CD8-positive, alpha-beta memory T cell (primary cell): Measurements from ENCODE around the gene GULP1. TPM values are rescaled to one million over a fixed set of nuclear protein-coding genes. Genes with fewer than 3 reads are reported as not detected.

Experiments
- CTCF ChIA-PET: fragments of 350-600 bp; sonication (Branson Sonifier 250); formaldehyde crosslinking; loops from one replicate; lab custom pipeline; 2021; ENCODE audit warnings: antibody characterized with exemption; lab: Charles Lee
- POLR2A ChIA-PET: fragments of 350-600 bp; sonication (Branson Sonifier 250); formaldehyde crosslinking; loops from one replicate; lab custom pipeline; 2021; ENCODE audit warnings: antibody characterized with exemption; lab: Charles Lee
- DNase-seq, 5 donors: peaks; one replicate each; pipeline versions ENCODE4 v3.0.0 to v3.0.0-alpha.2; 2020 to 2022; ENCODE audit warnings: mixed read lengths in 1 of 5
- H3K27ac ChIP-seq: one replicate; pipeline ENCODE4 v1.7.0; 2013; ENCODE audit warnings: low read depth, mild to moderate bottlenecking, low read length, moderate library complexity
- H3K27me3 ChIP-seq: 2 replicates; pipeline ENCODE4 v1.7.0; 2013; ENCODE audit warnings: low read length, mild to moderate bottlenecking; ENCODE audit not compliant: insufficient read depth, poor library complexity, severe bottlenecking
- H3K36me3 ChIP-seq: 2 replicates; pipeline ENCODE4 v1.7.0; 2013; ENCODE audit warnings: mild to moderate bottlenecking, low read length, moderate library complexity; ENCODE audit not compliant: insufficient read depth
- H3K4me1 ChIP-seq: 2 replicates; pipeline ENCODE4 v1.7.0; 2013; ENCODE audit warnings: mild to moderate bottlenecking, low read length, moderate library complexity; ENCODE audit not compliant: insufficient read depth
- H3K4me3 ChIP-seq: 2 replicates; pipeline ENCODE4 v1.7.0; 2013; ENCODE audit warnings: mild to moderate bottlenecking, low read length
- H3K9me3 ChIP-seq: 2 replicates; pipeline ENCODE4 v1.7.0; 2013; ENCODE audit warnings: mild to moderate bottlenecking, low read length
- H3K27ac Mint-ChIP-seq, 8 donors: one replicate each; pipeline ENCODE4 v1.8.0; 2020 to 2021; ENCODE audit warnings: mixed read lengths in 8 of 8, mild to moderate bottlenecking in 6 of 8, inconsistent platforms in 3 of 8, moderate library complexity in 3 of 8
- H3K27me3 Mint-ChIP-seq, 2 donors: one replicate each; pipeline ENCODE4 v1.8.0; 2020 to 2021; ENCODE audit warnings: mixed read lengths in 2 of 2, mild to moderate bottlenecking in 1 of 2, moderate library complexity in 1 of 2
- H3K36me3 Mint-ChIP-seq, 3 donors: one replicate each; pipeline ENCODE4 v1.8.0; 2020 to 2021; ENCODE audit warnings: mixed read lengths in 3 of 3, inconsistent platforms in 1 of 3, mild to moderate bottlenecking in 1 of 3
- H3K4me1 Mint-ChIP-seq, 3 donors: one replicate each; pipeline ENCODE4 v1.8.0; 2020 to 2021; ENCODE audit warnings: mixed read lengths in 3 of 3, inconsistent platforms in 1 of 3, mild to moderate bottlenecking in 1 of 3
- H3K4me3 Mint-ChIP-seq, 7 donors: one replicate each; pipeline ENCODE4 v1.8.0; 2020 to 2021; ENCODE audit warnings: mixed read lengths in 7 of 7, mild to moderate bottlenecking in 6 of 7, moderate library complexity in 4 of 7, inconsistent platforms in 2 of 7
- H3K9me3 Mint-ChIP-seq, 5 donors: one replicate each; pipeline ENCODE4 v1.8.0; 2020 to 2022; ENCODE audit warnings: mixed read lengths in 5 of 5, mild to moderate bottlenecking in 3 of 5, moderate library complexity in 2 of 5, inconsistent platforms in 1 of 5
- polyA plus RNA-seq: library from polyadenylated mRNA; unstranded; fragments of 300-500 nt; fragmentation: Illumina TruSeq; gene quantifications from one replicate; pipeline ENCODE4 v1.2.3, GENCODE V29; 2021
- total RNA-seq, 2 experiments: library from RNA; stranded (reverse); gene quantifications; one replicate each; pipeline ENCODE4 v1.2.3, GENCODE V29; 2021

The GULP1 gene
- total and polyA plus RNA-seq, 3 experiments from 2014 or later: not detected

DNA sequence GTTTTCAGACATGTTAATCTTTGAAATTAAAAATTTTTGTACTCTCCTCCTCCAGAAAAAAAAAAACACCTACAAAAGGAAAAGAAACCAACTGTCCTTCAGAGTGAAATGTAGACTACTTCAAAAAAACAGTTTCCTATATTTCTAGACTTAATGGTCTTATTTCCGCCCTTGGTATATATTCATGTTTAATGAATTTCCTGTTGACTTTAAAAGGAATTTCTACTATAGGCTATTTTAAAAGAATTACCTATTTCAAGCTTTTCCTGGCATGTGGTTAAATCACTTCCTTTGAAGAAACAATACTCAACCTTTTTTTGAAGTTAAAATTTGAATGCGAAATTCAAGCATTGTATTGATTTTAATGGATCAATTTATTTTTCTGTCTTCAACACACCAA lies 29.2 kb downstream of the GULP1 start:
- no peak overlapping the region for H3K27ac Mint-ChIP-seq
- Histone ChIP-seq H3K27ac (no peak overlapping the region), H3K4me3 (no peak overlapping the region), H3K27me3 (no peaks in the 10 kb centered on the region), H3K4me1 (no peaks in the 10 kb centered on the region), H3K36me3 (no peaks in the 10 kb centered on the region), H3K9me3 (no peaks in the 10 kb centered on the region)
- no peaks in the 10 kb centered on the region for H3K36me3 Mint-ChIP-seq
- DNase-seq: no peak
- no peaks in the 10 kb centered on the region for H3K4me1 Mint-ChIP-seq
- POLR2A ChIA-PET: no interaction called here
- CTCF ChIA-PET: no interaction called here
- H3K4me3 Mint-ChIP-seq: no peak overlapping the region
- peaks cover 0 to 11% (median 0%) of the 10 kb centered on the region in 5 donors for H3K9me3 Mint-ChIP-seq
- no peaks in the 10 kb centered on the region for H3K27me3 Mint-ChIP-seq

DNA sequence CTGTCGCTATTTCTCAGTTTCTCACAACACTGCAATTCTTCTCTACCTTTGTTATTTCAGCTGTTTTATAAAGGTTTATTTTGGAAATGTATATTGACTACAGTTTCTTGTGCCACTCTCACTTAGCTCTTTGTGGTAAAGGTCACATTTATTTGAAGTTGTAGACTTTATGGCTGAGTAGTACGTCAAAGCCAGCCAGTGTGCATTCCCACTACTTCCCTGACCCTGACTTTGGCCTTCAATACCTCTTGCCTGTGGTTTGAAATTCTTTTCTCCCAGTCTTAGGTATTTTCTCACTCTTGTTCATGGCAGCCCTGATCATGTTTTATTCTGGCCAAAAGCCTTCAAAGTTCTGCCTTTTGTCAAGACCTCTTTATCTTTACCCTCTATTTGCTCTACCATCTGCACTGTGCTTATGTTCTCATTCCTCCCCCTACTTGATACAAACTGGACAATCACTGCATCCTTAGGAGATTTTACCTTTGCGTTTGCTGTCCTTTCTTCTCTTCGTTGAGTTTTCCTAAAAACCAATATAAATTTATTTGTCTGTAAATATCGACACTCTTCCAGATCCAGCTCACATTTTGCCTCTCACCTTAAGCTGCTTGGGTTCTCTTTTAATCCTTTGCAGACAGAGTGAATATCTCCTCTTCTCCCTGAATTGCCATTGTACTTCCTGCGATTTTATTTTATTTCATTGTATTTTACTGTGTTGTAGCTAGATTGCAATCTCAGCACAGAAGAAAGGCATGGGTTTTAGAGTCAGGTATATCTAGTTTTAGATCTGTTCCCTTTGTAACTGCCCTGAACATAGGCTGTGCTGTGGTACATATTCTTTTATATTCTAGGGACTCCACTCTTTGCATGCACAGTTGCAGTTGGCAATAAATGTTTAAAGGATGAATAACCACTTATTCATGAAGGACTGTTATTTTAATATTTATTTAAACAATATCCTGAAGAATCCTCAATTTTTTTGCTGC lies 31.2 kb downstream of the GULP1 start:
- H3K4me1 ChIP-seq: no peaks in the 10 kb centered on the region
- no peak overlapping the region for H3K27ac Mint-ChIP-seq
- H3K36me3 Mint-ChIP-seq: no peaks in the 10 kb centered on the region
- H3K4me3 ChIP-seq: no peak overlapping the region
- H3K27ac ChIP-seq: no peak overlapping the region
- peaks cover 0 to 7% (median 0%) of the 10 kb centered on the region in 5 donors for H3K9me3 Mint-ChIP-seq
- DNase-seq: no peak
- ChIA-PET CTCF (no interaction called here), POLR2A (no interaction called here)
- H3K36me3 ChIP-seq: no peaks in the 10 kb centered on the region
- H3K4me1 Mint-ChIP-seq: no peaks in the 10 kb centered on the region
- H3K4me3 Mint-ChIP-seq: no peak overlapping the region
- H3K9me3 ChIP-seq: no peaks in the 10 kb centered on the region
- no peaks in the 10 kb centered on the region for H3K27me3 Mint-ChIP-seq
- H3K27me3 ChIP-seq: no peaks in the 10 kb centered on the region

DNA sequence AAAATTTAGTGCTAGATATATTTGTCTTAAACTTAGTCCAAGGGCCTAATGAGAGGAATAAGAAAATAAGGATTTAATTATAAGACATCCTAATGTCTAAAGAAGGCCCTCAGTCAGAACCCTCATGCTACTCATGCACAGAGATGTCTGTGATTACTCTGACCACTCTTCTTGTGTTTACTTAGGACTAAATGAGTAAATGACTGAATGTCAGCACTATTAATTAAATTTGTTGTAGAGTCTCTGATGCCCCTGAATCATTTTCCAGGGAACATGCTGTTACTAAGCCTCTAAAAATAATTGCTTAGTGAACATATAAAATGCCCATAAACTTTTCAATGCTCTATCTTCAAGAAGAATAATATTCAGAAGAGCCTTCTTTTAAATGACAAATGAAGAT lies 32.4 kb downstream of the GULP1 start:
- no peak overlapping the region for H3K4me3 ChIP-seq
- no peaks in the 10 kb centered on the region for H3K27me3 ChIP-seq
- no peaks in the 10 kb centered on the region for H3K4me1 ChIP-seq
- no peak overlapping the region for H3K27ac Mint-ChIP-seq
- no peaks in the 10 kb centered on the region for H3K36me3 Mint-ChIP-seq
- no peaks in the 10 kb centered on the region for H3K36me3 ChIP-seq
- no peak overlapping the region for H3K27ac ChIP-seq
- DNase-seq: no peak
- CTCF ChIA-PET: no interaction called here
- H3K4me3 Mint-ChIP-seq: no peak overlapping the region
- POLR2A ChIA-PET: no interaction called here
- no peaks in the 10 kb centered on the region for H3K27me3 Mint-ChIP-seq
- no peaks in the 10 kb centered on the region for H3K9me3 ChIP-seq
- H3K4me1 Mint-ChIP-seq: no peaks in the 10 kb centered on the region
- peaks cover 0 to 7% (median 0%) of the 10 kb centered on the region in 5 donors for H3K9me3 Mint-ChIP-seq

DNA sequence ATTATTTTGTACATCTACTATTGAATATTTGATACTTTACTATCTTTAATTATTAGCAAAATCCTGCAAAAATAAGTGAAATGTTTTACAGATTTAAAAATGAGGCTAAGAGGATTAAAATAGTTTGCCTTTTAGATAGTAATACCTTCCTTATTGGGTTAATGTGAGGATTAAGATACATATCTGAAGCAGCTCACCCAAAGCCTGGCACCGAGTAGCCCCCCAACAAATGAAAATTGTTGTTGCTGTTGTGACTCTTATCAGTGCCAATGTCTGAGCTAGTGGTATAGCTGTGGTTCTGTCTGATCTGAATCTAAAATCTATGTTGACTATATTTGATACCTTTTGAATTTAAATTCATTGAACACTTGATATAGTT lies 34.6 kb downstream of the GULP1 start:
- no peaks in the 10 kb centered on the region for H3K4me1 Mint-ChIP-seq
- Histone ChIP-seq H3K27me3 (no peaks in the 10 kb centered on the region), H3K9me3 (no peaks in the 10 kb centered on the region), H3K36me3 (no peaks in the 10 kb centered on the region), H3K4me3 (no peak overlapping the region), H3K4me1 (no peaks in the 10 kb centered on the region), H3K27ac (no peak overlapping the region)
- CTCF ChIA-PET: no interaction called here
- no peak for DNase-seq
- H3K36me3 Mint-ChIP-seq: no peaks in the 10 kb centered on the region
- H3K4me3 Mint-ChIP-seq: no peak overlapping the region
- H3K27me3 Mint-ChIP-seq: no peaks in the 10 kb centered on the region
- H3K9me3 Mint-ChIP-seq: peaks cover 0 to 7% (median 0%) of the 10 kb centered on the region in 5 donors
- POLR2A ChIA-PET: no interaction called here
- H3K27ac Mint-ChIP-seq: no peak overlapping the region

DNA sequence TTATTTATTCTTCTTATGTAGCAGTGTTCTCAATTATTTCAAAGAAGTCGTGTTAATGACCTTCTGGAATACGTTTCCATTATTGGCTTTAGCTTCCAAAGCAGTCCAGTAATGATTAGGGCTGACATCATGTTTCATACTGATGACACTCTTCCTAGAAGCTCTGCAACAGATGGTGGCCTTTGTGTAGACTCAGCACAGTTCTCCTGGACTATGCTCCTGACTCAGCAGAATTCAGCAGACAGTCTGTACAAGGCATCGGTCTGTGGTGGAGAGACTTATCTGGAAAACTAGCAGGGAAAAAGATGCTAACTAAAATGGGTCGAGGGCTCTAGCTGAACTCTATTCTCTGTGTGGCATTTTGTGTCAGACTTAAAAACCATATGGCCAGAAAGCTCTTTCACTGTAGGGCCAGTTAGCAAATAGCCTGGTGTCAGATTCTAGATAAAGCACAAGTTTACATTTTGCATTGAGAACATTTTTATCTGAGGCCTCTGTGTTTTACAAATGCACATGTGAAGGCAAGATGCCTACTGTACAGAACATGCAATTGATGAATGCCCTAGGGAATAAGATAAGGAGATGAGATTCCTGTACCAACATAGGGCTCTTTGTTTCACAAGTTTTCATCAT lies 35.1 kb downstream of the GULP1 start:
- no peak for DNase-seq

DNA sequence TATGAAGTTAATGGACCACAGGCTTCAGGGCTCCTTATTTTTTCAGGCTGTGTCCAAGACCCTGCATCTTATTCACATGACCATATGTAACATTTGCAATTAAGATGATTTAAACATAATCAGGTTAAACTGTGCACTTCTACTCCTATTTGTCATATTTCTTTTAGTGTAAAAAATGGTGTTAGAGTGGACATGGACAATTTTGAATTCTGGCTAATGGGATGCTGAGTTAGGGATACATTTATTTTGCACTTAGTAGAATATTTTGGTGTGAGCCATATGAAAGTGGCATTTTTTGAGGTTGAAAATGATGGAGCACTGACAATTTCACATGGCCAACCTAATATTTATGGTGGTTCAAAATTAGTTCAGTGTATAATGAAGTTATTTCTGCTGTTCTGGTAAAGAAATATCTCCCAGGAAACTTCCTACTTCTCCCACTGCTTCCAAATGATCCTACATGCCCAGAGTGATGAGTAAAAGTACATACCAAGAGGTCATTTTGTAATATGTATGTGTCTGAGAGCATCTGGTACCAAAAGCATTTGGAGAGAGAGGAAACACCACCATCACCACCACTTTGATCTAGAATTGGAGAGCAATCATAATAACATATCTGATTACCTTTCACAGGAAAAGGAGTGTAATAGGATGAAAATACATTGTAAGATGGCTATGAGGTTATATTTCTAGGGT lies 36.0 kb downstream of the GULP1 start:
- ChIA-PET CTCF (no interaction called here), POLR2A (no interaction called here)
- no peaks in the 10 kb centered on the region for H3K9me3 ChIP-seq
- no peaks in the 10 kb centered on the region for H3K27me3 ChIP-seq
- Mint-ChIP-seq H3K36me3 (no peaks in the 10 kb centered on the region), H3K27me3 (no peaks in the 10 kb centered on the region), H3K9me3 (peaks cover 0 to 7% (median 0%) of the 10 kb centered on the region in 5 donors), H3K4me3 (no peak overlapping the region), H3K27ac (no peak overlapping the region), H3K4me1 (no peaks in the 10 kb centered on the region)
- H3K4me1 ChIP-seq: no peaks in the 10 kb centered on the region
- no peak for DNase-seq
- no peaks in the 10 kb centered on the region for H3K36me3 ChIP-seq
- H3K4me3 ChIP-seq: no peak overlapping the region
- H3K27ac ChIP-seq: no peak overlapping the region

More for the DNA sequence above, 35.1 kb downstream of the GULP1 start:
- Histone ChIP-seq H3K4me3 (no peak overlapping the region), H3K36me3 (no peaks in the 10 kb centered on the region), H3K27me3 (no peaks in the 10 kb centered on the region), H3K27ac (no peak overlapping the region), H3K4me1 (no peaks in the 10 kb centered on the region), H3K9me3 (no peaks in the 10 kb centered on the region)
- Mint-ChIP-seq H3K27me3 (no peaks in the 10 kb centered on the region), H3K36me3 (no peaks in the 10 kb centered on the region), H3K4me3 (no peak overlapping the region), H3K27ac (no peak overlapping the region), H3K4me1 (no peaks in the 10 kb centered on the region), H3K9me3 (peaks cover 0 to 7% (median 0%) of the 10 kb centered on the region in 5 donors)
- CTCF ChIA-PET: no interaction called here
- POLR2A ChIA-PET: no interaction called here

DNA sequence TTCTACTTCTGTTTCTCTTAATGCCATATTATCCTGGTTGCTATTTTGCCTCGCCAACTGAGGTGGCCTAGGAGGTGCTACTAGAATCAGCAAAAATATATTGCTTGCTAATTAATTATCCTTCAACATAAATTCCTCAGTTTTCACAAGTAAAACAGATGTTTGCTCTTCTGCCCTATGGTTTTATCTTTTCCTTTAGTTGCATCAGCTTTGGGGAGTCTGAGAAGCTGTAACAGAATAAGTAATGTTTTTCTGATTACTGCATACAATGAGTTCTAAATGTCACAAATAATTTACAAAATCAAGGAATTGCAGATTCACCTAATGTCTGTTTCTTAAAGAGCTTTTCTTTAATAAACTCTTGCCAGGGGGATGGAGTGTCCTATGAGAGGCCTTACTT lies 36.7 kb downstream of the GULP1 start:
- POLR2A ChIA-PET: no interaction called here
- no peak overlapping the region for H3K27ac Mint-ChIP-seq
- no peaks in the 10 kb centered on the region for H3K4me1 ChIP-seq
- no peaks in the 10 kb centered on the region for H3K27me3 ChIP-seq
- H3K9me3 ChIP-seq: no peaks in the 10 kb centered on the region
- H3K27ac ChIP-seq: no peak overlapping the region
- H3K9me3 Mint-ChIP-seq: peaks cover 0 to 5% (median 0%) of the 10 kb centered on the region in 5 donors
- H3K4me3 Mint-ChIP-seq: no peak overlapping the region
- no peaks in the 10 kb centered on the region for H3K27me3 Mint-ChIP-seq
- CTCF ChIA-PET: no interaction called here
- no peaks in the 10 kb centered on the region for H3K36me3 ChIP-seq
- no peak overlapping the region for H3K4me3 ChIP-seq
- H3K36me3 Mint-ChIP-seq: no peaks in the 10 kb centered on the region
- no peak for DNase-seq
- no peaks in the 10 kb centered on the region for H3K4me1 Mint-ChIP-seq
